ENCODE results near the gene SLC8A3.

The SLC8A3 gene

DNA sequence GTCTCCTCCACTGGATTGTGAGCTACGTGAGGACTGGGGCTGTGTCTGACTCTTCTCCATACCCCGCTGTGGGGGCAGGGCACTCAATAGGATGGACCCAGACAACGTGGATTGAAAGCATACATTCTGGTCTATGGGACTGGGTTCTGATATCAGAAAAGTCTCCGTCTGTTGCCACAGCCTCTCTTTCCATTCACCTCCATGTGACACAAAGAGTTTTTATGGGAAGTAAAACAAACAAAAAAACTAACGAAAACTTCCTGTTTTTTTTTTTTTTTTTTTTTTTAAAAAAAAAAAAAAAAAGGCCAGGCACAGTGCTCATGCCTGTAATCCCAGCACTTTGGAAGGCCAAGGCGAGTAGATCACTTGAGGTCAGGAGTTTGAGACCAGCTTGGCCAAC lies 44.7 kb downstream of the SLC8A3 start:
- no peaks in the 10 kb centered on the region for H3K4me1 ChIP-seq (ENCODE audit: insufficient read depth, low read length)
- no peak overlapping the region for H3K4me3 ChIP-seq (ENCODE audit: low read depth in 1 of 2, low read length in 2 of 2)
- no peaks in the 10 kb centered on the region for H3K27me3 ChIP-seq (ENCODE audit: control insufficient read depth in 1 of 2, insufficient read depth in 2 of 2, low read length in 2 of 2)
- no peaks in the 10 kb centered on the region for H3K36me3 ChIP-seq (ENCODE audit: insufficient read depth, low read length)
- no peaks in the 10 kb centered on the region for H3K9me3 ChIP-seq (ENCODE audit: low read length)
- H3K9ac ChIP-seq (ENCODE audit: low read length) = no peak overlapping the region
- no peak overlapping the region for H3K27ac ChIP-seq (ENCODE audit: low read depth, low read length)

- Histone ChIP-seq H3K4me1 (ENCODE audit: insufficient read depth, low read length) (no peaks in the 10 kb centered on the region), H3K9ac (ENCODE audit: low read length) (no peak overlapping the region), H3K27me3 (ENCODE audit: control insufficient read depth in 1 of 2, insufficient read depth in 2 of 2, low read length in 2 of 2) (no peaks in the 10 kb centered on the region), H3K27ac (ENCODE audit: low read depth, low read length) (no peak overlapping the region), H3K9me3 (ENCODE audit: low read length) (no peaks in the 10 kb centered on the region), H3K36me3 (ENCODE audit: insufficient read depth, low read length) (no peaks in the 10 kb centered on the region), H3K4me3 (ENCODE audit: low read depth in 1 of 2, low read length in 2 of 2) (no peak overlapping the region)
Observed at GRCh38 chr14:70143306-70143705, 45.4 kb downstream of the SLC8A3 start.

DNA sequence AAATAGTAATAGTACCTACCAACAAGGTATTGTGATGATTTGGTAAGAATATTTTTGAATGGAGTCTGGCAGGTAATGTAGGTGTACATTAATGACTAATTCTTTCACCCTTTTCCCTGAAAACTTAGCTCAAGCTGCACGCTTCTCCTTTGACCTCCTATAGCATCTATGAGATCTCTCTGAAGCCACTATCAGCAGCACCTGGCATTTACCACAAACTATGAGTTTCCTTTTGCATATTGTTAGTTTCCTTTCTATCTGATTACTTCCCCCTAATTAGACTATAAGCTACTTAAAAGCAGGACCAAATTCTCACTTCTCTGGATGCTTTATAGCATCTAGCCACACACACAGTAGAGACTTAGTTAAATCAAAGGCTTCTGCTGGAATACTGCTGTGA lies 48.1 kb downstream of the SLC8A3 start:
- no peaks in the 10 kb centered on the region for H3K9me3 ChIP-seq (ENCODE audit: low read length)
- no peaks in the 10 kb centered on the region for H3K36me3 ChIP-seq (ENCODE audit: insufficient read depth, low read length)
- no peaks in the 10 kb centered on the region for H3K4me1 ChIP-seq (ENCODE audit: insufficient read depth, low read length)
- H3K4me3 ChIP-seq (ENCODE audit: low read depth in 1 of 2, low read length in 2 of 2) = no peak overlapping the region
- H3K27ac ChIP-seq (ENCODE audit: low read depth, low read length) = no peak overlapping the region
- no peaks in the 10 kb centered on the region for H3K27me3 ChIP-seq (ENCODE audit: control insufficient read depth in 1 of 2, insufficient read depth in 2 of 2, low read length in 2 of 2)
- H3K9ac ChIP-seq (ENCODE audit: low read length) = no peak overlapping the region

GRCh38 chr14:70139384-70139783 lies 49.4 kb downstream of the SLC8A3 start:
- Histone ChIP-seq H3K9me3 (ENCODE audit: low read length) (no peaks in the 10 kb centered on the region), H3K27ac (ENCODE audit: low read depth, low read length) (no peak overlapping the region), H3K4me1 (ENCODE audit: insufficient read depth, low read length) (no peaks in the 10 kb centered on the region), H3K4me3 (ENCODE audit: low read depth in 1 of 2, low read length in 2 of 2) (no peak overlapping the region), H3K36me3 (ENCODE audit: insufficient read depth, low read length) (no peaks in the 10 kb centered on the region), H3K27me3 (ENCODE audit: control insufficient read depth in 1 of 2, insufficient read depth in 2 of 2, low read length in 2 of 2) (no peaks in the 10 kb centered on the region), H3K9ac (ENCODE audit: low read length) (no peak overlapping the region)

- Histone ChIP-seq H3K27me3 (ENCODE audit: control insufficient read depth in 1 of 2, insufficient read depth in 2 of 2, low read length in 2 of 2) (no peaks in the 10 kb centered on the region), H3K4me1 (ENCODE audit: insufficient read depth, low read length) (no peaks in the 10 kb centered on the region), H3K27ac (ENCODE audit: low read depth, low read length) (no peak overlapping the region), H3K4me3 (ENCODE audit: low read depth in 1 of 2, low read length in 2 of 2) (no peak overlapping the region), H3K36me3 (ENCODE audit: insufficient read depth, low read length) (no peaks in the 10 kb centered on the region), H3K9me3 (ENCODE audit: low read length) (no peaks in the 10 kb centered on the region), H3K9ac (ENCODE audit: low read length) (no peak overlapping the region)
Observed at GRCh38 chr14:70137788-70138187, 51.0 kb downstream of the SLC8A3 start.

- Histone ChIP-seq H3K27me3 (ENCODE audit: control insufficient read depth in 1 of 2, insufficient read depth in 2 of 2, low read length in 2 of 2) (no peaks in the 10 kb centered on the region), H3K9me3 (ENCODE audit: low read length) (no peaks in the 10 kb centered on the region), H3K27ac (ENCODE audit: low read depth, low read length) (no peak overlapping the region), H3K4me3 (ENCODE audit: low read depth in 1 of 2, low read length in 2 of 2) (no peak overlapping the region), H3K36me3 (ENCODE audit: insufficient read depth, low read length) (no peaks in the 10 kb centered on the region), H3K4me1 (ENCODE audit: insufficient read depth, low read length) (no peaks in the 10 kb centered on the region), H3K9ac (ENCODE audit: low read length) (no peak overlapping the region)
Observed at GRCh38 chr14:70133461-70133860, 55.3 kb downstream of the SLC8A3 start.

GRCh38 chr14:70130482-70130881 lies 58.3 kb downstream of the SLC8A3 start:
- Histone ChIP-seq H3K27me3 (ENCODE audit: control insufficient read depth in 1 of 2, insufficient read depth in 2 of 2, low read length in 2 of 2) (no peaks in the 10 kb centered on the region), H3K36me3 (ENCODE audit: insufficient read depth, low read length) (no peaks in the 10 kb centered on the region), H3K9me3 (ENCODE audit: low read length) (no peaks in the 10 kb centered on the region), H3K9ac (ENCODE audit: low read length) (no peak overlapping the region), H3K4me1 (ENCODE audit: insufficient read depth, low read length) (no peaks in the 10 kb centered on the region), H3K27ac (ENCODE audit: low read depth, low read length) (no peak overlapping the region), H3K4me3 (ENCODE audit: low read depth in 1 of 2, low read length in 2 of 2) (no peak overlapping the region)

DNA sequence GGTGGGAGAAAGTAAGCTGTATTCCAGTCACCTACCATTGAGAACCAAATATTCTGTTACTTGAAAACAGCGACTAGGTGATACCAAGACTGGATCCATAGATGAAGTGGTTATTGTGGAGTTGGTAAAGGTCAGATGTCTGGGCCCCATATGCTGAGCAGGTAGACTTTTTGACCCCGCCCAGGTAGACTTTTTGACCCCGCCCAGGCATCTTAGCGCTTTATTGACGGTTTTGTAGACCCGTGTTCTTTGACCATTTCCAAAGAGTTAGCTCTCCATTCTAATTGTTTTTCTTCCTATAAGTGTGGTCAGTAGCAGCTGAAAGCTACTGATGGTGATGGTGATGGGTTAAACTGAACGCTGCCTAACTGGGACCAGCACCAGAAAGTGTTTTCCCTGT lies 61.6 kb downstream of the SLC8A3 start:
- no peaks in the 10 kb centered on the region for H3K36me3 ChIP-seq (ENCODE audit: insufficient read depth, low read length)
- H3K9me3 ChIP-seq (ENCODE audit: low read length) = no peaks in the 10 kb centered on the region
- no peaks in the 10 kb centered on the region for H3K4me1 ChIP-seq (ENCODE audit: insufficient read depth, low read length)
- no peaks in the 10 kb centered on the region for H3K27me3 ChIP-seq (ENCODE audit: control insufficient read depth in 1 of 2, insufficient read depth in 2 of 2, low read length in 2 of 2)
- H3K9ac ChIP-seq (ENCODE audit: low read length) = no peak overlapping the region
- H3K27ac ChIP-seq (ENCODE audit: low read depth, low read length) = no peak overlapping the region
- no peak overlapping the region for H3K4me3 ChIP-seq (ENCODE audit: low read depth in 1 of 2, low read length in 2 of 2)

DNA sequence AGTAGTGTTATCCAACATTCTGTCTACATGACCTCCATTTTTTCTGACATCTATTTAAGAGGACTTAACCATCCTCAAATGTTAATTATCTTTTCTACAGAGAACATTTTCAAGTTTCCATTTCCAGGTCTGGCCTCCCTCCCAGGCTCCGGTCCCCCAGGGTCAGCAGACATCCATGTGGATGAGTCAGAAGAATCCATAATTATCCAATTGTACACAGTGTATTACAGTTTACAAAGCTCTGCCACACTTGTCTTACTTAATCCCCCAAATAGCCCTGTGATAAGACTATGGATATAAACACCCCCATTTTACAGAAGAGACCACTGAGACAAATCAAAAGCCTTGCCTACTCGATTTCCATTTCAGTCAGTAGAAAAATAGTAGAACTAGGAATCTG lies 65.0 kb downstream of the SLC8A3 start:
- H3K27me3 ChIP-seq (ENCODE audit: control insufficient read depth in 1 of 2, insufficient read depth in 2 of 2, low read length in 2 of 2) = no peaks in the 10 kb centered on the region
- no peaks in the 10 kb centered on the region for H3K36me3 ChIP-seq (ENCODE audit: insufficient read depth, low read length)
- no peaks in the 10 kb centered on the region for H3K9me3 ChIP-seq (ENCODE audit: low read length)
- no peak overlapping the region for H3K9ac ChIP-seq (ENCODE audit: low read length)
- H3K27ac ChIP-seq (ENCODE audit: low read depth, low read length) = no peak overlapping the region
- no peak overlapping the region for H3K4me3 ChIP-seq (ENCODE audit: low read depth in 1 of 2, low read length in 2 of 2)
- H3K4me1 ChIP-seq (ENCODE audit: insufficient read depth, low read length) = no peaks in the 10 kb centered on the region

GRCh38 chr14:70121521-70121920 lies 67.2 kb downstream of the SLC8A3 start:
- no peaks in the 10 kb centered on the region for H3K9me3 ChIP-seq (ENCODE audit: low read length)
- H3K4me1 ChIP-seq (ENCODE audit: insufficient read depth, low read length) = no peaks in the 10 kb centered on the region
- no peaks in the 10 kb centered on the region for H3K36me3 ChIP-seq (ENCODE audit: insufficient read depth, low read length)
- H3K27ac ChIP-seq (ENCODE audit: low read depth, low read length) = no peak overlapping the region
- H3K4me3 ChIP-seq (ENCODE audit: low read depth in 1 of 2, low read length in 2 of 2) = no peak overlapping the region
- no peak overlapping the region for H3K9ac ChIP-seq (ENCODE audit: low read length)
- H3K27me3 ChIP-seq (ENCODE audit: control insufficient read depth in 1 of 2, insufficient read depth in 2 of 2, low read length in 2 of 2) = no peaks in the 10 kb centered on the region

GRCh38 chr14:70118064-70118463 lies 70.7 kb downstream of the SLC8A3 start:
- Histone ChIP-seq H3K27me3 (ENCODE audit: control insufficient read depth in 1 of 2, insufficient read depth in 2 of 2, low read length in 2 of 2) (no peaks in the 10 kb centered on the region), H3K4me1 (ENCODE audit: insufficient read depth, low read length) (no peaks in the 10 kb centered on the region), H3K27ac (ENCODE audit: low read depth, low read length) (no peak overlapping the region), H3K4me3 (ENCODE audit: low read depth in 1 of 2, low read length in 2 of 2) (no peak overlapping the region), H3K9me3 (ENCODE audit: low read length) (no peaks in the 10 kb centered on the region), H3K36me3 (ENCODE audit: insufficient read depth, low read length) (no peaks in the 10 kb centered on the region), H3K9ac (ENCODE audit: low read length) (no peak overlapping the region)

DNA sequence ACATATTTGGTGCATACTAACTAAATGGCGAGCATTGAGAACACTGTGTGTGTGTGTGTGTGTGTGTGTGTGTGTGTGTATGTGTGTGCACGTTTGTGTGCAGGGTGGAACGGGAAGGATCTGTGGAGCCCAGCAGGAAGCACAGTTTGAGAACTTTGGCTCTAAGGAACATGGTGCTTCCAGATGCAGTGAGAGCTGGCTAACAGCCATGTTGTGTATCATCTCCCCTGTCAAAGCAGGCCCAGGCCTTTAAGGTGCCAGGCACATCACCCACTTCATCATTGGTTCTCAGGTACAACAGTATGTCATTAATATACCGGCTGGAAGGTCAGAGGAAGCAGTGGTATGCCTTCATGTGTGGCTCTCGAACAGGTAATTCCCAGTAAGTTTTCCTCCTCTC lies 72.5 kb downstream of the SLC8A3 start:
- Histone ChIP-seq H3K27ac (ENCODE audit: low read depth, low read length) (no peak overlapping the region), H3K27me3 (ENCODE audit: control insufficient read depth in 1 of 2, insufficient read depth in 2 of 2, low read length in 2 of 2) (no peaks in the 10 kb centered on the region), H3K36me3 (ENCODE audit: insufficient read depth, low read length) (no peaks in the 10 kb centered on the region), H3K4me3 (ENCODE audit: low read depth in 1 of 2, low read length in 2 of 2) (no peak overlapping the region), H3K4me1 (ENCODE audit: insufficient read depth, low read length) (no peaks in the 10 kb centered on the region), H3K9me3 (ENCODE audit: low read length) (no peaks in the 10 kb centered on the region), H3K9ac (ENCODE audit: low read length) (no peak overlapping the region)
